K562 (cell line): ENCODE data around the gene CTIF. TPM values are rescaled to one million over a fixed set of nuclear protein-coding genes. Genes with fewer than 3 reads are reported as not detected.

Experiments
- ASH1L ChIP-seq: fragments of 450-650 bp; IDR thresholded peaks from 2 replicates; pipeline ENCODE4 v1.6.1; 2018; ENCODE audit warnings: borderline replicate concordance, mild to moderate bottlenecking, low read depth; ENCODE audit not compliant: partially characterized antibody
- E2F4 ChIP-seq: sonication (generic); formaldehyde crosslinking; IDR thresholded peaks from 2 replicates; pipeline ENCODE4 v1.8.0; 2022; ENCODE audit warnings: mild to moderate bottlenecking, low read depth, missing genetic modification reagents
- ELF2 ChIP-seq: fragments of 250-450 bp; sonication (Bioruptor Pico); IDR thresholded peaks from 2 replicates; pipeline ENCODE4 v1.5.0; 2021; ENCODE audit warnings: mild to moderate bottlenecking
- ELK3 ChIP-seq: fragments of 450-650 bp; formaldehyde crosslinking; IDR thresholded peaks from 2 replicates; pipeline ENCODE4 v1.4.0; 2020; ENCODE audit warnings: mild to moderate bottlenecking
- ESRRA ChIP-seq: fragments of 450-650 bp; IDR thresholded peaks from 2 replicates; pipeline ENCODE4 v1.6.1; 2014; ENCODE audit warnings: low read depth, mild to moderate bottlenecking, moderate library complexity, borderline replicate concordance
- EWSR1 ChIP-seq: fragments of 450-650 bp; IDR thresholded peaks from 2 replicates; pipeline ENCODE4 v1.6.1; 2018; ENCODE audit warnings: borderline replicate concordance, mild to moderate bottlenecking, low read depth, moderate library complexity; ENCODE audit not compliant: partially characterized antibody
- FOXP4 ChIP-seq: sonication (generic); formaldehyde crosslinking; IDR thresholded peaks from 2 replicates; pipeline ENCODE4 v1.8.0; 2022; ENCODE audit warnings: mild to moderate bottlenecking, missing genetic modification reagents, borderline replicate concordance
- GATAD2B ChIP-seq: fragments of 450-650 bp; IDR thresholded peaks from 2 replicates; pipeline ENCODE4 v1.6.1; 2017; ENCODE audit warnings: mild to moderate bottlenecking, borderline replicate concordance
- KDM4B ChIP-seq, 2 experiments: fragments of 450-650 bp in 1 of 2; sonication (generic) in 1 of 2; IDR thresholded peaks; 2 replicates each; pipeline ENCODE4 v1.6.1; 2016 to 2017; ENCODE audit warnings: borderline replicate concordance in 2 of 2, antibody characterized with exemption in 1 of 2, low read depth in 1 of 2, mild to moderate bottlenecking in 1 of 2
- MAX ChIP-seq: sonication (generic); formaldehyde crosslinking; IDR thresholded peaks from 2 replicates; pipeline ENCODE4 v1.9.0; 2022; ENCODE audit warnings: mild to moderate bottlenecking, missing genetic modification reagents
- MTA3 ChIP-seq: fragments of 450-650 bp; formaldehyde crosslinking; IDR thresholded peaks from 2 replicates; pipeline ENCODE4 v1.6.1; 2017; ENCODE audit warnings: mild to moderate bottlenecking, borderline replicate concordance
- MYC ChIP-seq, 2 experiments: fragments of 250-450 bp in 1 of 2; sonication (Bioruptor Pico) in 1 of 2; IDR thresholded peaks; 2 replicates each; pipeline versions ENCODE4 v1.5.1 to v1.6.1; 2012 to 2021; ENCODE audit warnings: low read depth in 2 of 2, borderline replicate concordance in 1 of 2, improper control_type of control experiment in 1 of 2, low read length in 1 of 2, mild to moderate bottlenecking in 1 of 2, moderate library complexity in 1 of 2
- PRMT5 ChIP-seq: sonication (generic); formaldehyde crosslinking; IDR thresholded peaks from 2 replicates; pipeline ENCODE4 v1.5.0; 2020; ENCODE audit warnings: missing genetic modification reagents
- TCF7L2 ChIP-seq: fragments of 150-350 bp; IDR thresholded peaks from 2 replicates; pipeline ENCODE4 v1.6.1; 2016; ENCODE audit warnings: low read depth, mild to moderate bottlenecking, low read length, moderate library complexity
- ZKSCAN8 ChIP-seq: fragments of 200-800 bp; sonication (Bioruptor generic); IDR thresholded peaks from 2 replicates; pipeline ENCODE4 v1.6.1; 2016; ENCODE audit warnings: missing genetic modification characterization, missing compliant biosample characterization
- ZNF282 ChIP-seq: sonication (generic); formaldehyde crosslinking; IDR thresholded peaks from 2 replicates; pipeline ENCODE4 v1.8.1; 2023; ENCODE audit warnings: missing genetic modification reagents
- ZNF384 ChIP-seq: IDR thresholded peaks from 2 replicates; pipeline ENCODE4 v1.6.1; 2012; ENCODE audit warnings: low read depth, low read length, improper control_type of control experiment
- polyA plus RNA-seq, 8 experiments: library from polyadenylated mRNA; depleted of rRNA in 4 of 8; stranded (reverse) in 5 of 8; unstranded in 3 of 8; fragments of >200 nt; fragmentation: Nextera tagmentation in 2 of 8; fragmentation: Illumina TruSeq in 1 of 8; extraction: Ambion mirVana in 2 of 8; extraction: Trizol in 1 of 8; gene quantifications; 2 replicates each; pipeline versions ENCODE4 v1.2.1 to v1.2.3, GENCODE V29; 2011 to 2014; ENCODE audit warnings: inconsistent platforms in 1 of 8, missing spikeins in 1 of 8
- total RNA-seq, 7 experiments: library from RNA; depleted of rRNA in 6 of 7; stranded (reverse); fragments of >200 nt in 6 of 7; fragmentation: Illumina TruSeq in 2 of 7; extraction: Trizol in 2 of 7; gene quantifications; 2 replicates each; pipeline versions ENCODE4 v1.2.1 to v1.2.3, GENCODE V29; 2011 to 2021; ENCODE audit warnings: low replicate concordance in 1 of 7
- TF ChIP-seq, protein P1 (sequence below): fragments of 450-650 bp; IDR thresholded peaks from one replicate; pipeline ENCODE4 v1.6.1; 2018; ENCODE audit warnings: mild to moderate bottlenecking, moderate library complexity; ENCODE audit not compliant: partially characterized antibody
- TF ChIP-seq, protein P2 (sequence below): fragments of 450-650 bp; formaldehyde crosslinking; IDR thresholded peaks from 2 replicates; pipeline ENCODE4 v1.4.0; 2020; ENCODE audit warnings: mild to moderate bottlenecking, mixed read lengths

CTIF gene
- total and polyA plus RNA-seq, 9 of the 15 experiments (the other 6 are each of a cell fraction or from before 2014, with no cell fraction given), result 0.17 to 11.5 (median 2.2) TPM

DNA sequence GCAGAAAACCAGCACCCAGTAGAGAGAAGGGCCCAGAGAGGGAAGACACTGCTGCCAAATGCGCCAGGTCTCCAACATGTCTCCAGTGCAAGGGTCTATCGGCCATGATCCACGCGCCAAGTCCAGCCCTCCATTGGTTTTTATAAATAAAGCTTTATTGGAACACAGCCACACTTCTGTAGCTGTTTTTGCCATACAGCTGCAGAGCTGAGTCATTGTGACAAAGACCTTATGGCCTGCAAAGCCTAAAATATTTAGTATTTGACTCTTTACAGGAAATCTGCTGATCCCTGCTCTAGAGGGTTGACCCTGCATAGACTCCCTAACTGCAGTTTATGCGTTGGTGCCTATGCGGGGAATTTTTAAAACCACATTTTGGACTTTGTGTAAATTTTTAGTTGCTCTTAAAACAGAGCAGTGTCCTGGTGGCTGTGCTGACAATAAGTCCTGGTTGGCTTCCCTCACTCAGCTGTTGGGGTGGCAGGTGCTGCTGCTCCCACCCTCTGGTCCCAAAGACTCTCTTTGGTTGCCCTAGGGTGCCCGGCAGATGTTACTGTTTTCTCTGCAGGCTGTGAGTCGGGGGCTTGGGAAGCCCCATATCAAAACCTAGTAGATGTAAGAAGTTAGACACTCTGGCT is 154.9 kb downstream of the CTIF start (continued):
- no peak for TF ChIP-seq MYC (IDR thresholded peaks at IDR 0.05; ENCODE audit: low read depth, low read length)
- TF ChIP-seq MYC (CRISPR knock-in tag; IDR thresholded peaks at IDR 0.05; ENCODE audit: borderline replicate concordance, low read depth), result no peak
- TF ChIP-seq ELK3 (CRISPR knock-in tag), result no peak
- TF ChIP-seq E2F4 (CRISPR knock-in tag), result no peak
- TF ChIP-seq MAX (CRISPR knock-in tag), result no peak
- TF ChIP-seq ASH1L, result no peak
- no peak for TF ChIP-seq TCF7L2
- TF ChIP-seq, protein P1, sequence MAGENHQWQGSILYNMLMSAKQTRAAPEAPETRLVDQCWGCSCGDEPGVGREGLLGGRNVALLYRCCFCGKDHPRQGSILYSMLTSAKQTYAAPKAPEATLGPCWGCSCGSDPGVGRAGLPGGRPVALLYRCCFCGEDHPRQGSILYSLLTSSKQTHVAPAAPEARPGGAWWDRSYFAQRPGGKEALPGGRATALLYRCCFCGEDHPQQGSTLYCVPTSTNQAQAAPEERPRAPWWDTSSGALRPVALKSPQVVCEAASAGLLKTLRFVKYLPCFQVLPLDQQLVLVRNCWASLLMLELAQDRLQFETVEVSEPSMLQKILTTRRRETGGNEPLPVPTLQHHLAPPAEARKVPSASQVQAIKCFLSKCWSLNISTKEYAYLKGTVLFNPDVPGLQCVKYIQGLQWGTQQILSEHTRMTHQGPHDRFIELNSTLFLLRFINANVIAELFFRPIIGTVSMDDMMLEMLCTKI, result no peak
- TF ChIP-seq MTA3, result no peak
- TF ChIP-seq FOXP4 (CRISPR knock-in tag), result no peak
- TF ChIP-seq GATAD2B, result no peak
- no peak for TF ChIP-seq EWSR1
- TF ChIP-seq PRMT5 (CRISPR knock-in tag), result no peak
- no peak for TF ChIP-seq ZNF282 (CRISPR knock-in tag)
- no peak for TF ChIP-seq ELF2 (CRISPR knock-in tag)
- TF ChIP-seq, protein P2, sequence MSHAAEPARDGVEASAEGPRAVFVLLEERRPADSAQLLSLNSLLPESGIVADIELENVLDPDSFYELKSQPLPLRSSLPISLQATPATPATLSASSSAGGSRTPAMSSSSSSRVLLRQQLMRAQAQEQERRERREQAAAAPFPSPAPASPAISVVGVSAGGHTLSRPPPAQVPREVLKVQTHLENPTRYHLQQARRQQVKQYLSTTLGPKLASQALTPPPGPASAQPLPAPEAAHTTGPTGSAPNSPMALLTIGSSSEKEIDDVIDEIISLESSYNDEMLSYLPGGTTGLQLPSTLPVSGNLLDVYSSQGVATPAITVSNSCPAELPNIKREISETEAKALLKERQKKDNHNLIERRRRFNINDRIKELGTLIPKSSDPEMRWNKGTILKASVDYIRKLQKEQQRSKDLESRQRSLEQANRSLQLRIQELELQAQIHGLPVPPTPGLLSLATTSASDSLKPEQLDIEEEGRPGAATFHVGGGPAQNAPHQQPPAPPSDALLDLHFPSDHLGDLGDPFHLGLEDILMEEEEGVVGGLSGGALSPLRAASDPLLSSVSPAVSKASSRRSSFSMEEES (CRISPR knock-in tag), result no peak
- TF ChIP-seq ZKSCAN8 (CRISPR knock-in tag), result no peak
- TF ChIP-seq ZNF384, result no peak
- TF ChIP-seq KDM4B (IDR thresholded peaks at IDR 0.05; ENCODE audit: borderline replicate concordance in 2 of 2, low read depth in 1 of 2), result no peak
- TF ChIP-seq ESRRA, result no peak
